Gastroesophageal sphincter (tissue), 4 donors: ENCODE data around the gene SMAD1. TPM values are rescaled to one million over a fixed set of nuclear protein-coding genes. Genes with fewer than 3 reads are reported as not detected.

Source experiments
- ATAC-seq: fragments of 150-250 bp; one replicate; pipeline ENCODE4 v1.9.1; 2016; ENCODE audit warnings: mild to moderate bottlenecking, moderate library complexity
- H3K27ac ChIP-seq, 4 donors: fragments of 200-600 bp; sonication (generic) in 3 of 4; 1 replicate in 3 of 4; 2 replicates in 1 of 4; pipeline ENCODE4 v1.5.1; 2016 to 2019
- H3K27me3 ChIP-seq: fragments of 200-600 bp; sonication (generic); one replicate; pipeline ENCODE4 v1.5.1; 2019
- H3K36me3 ChIP-seq, 2 donors: fragments of 200-600 bp; sonication (generic); one replicate each; pipeline ENCODE4 v1.5.1; 2019; ENCODE audit warnings: control low read depth in 1 of 2
- H3K4me1 ChIP-seq, 3 donors: fragments of 200-600 bp; sonication (generic); 1 replicate in 2 of 3; 2 replicates in 1 of 3; pipeline ENCODE4 v1.5.1; 2016 to 2019; ENCODE audit warnings: control low read depth in 2 of 3
- H3K4me3 ChIP-seq, 2 donors: fragments of 200-600 bp; sonication (generic); one replicate each; pipeline ENCODE4 v1.5.1; 2019; ENCODE audit warnings: mild to moderate bottlenecking in 1 of 2, moderate library complexity in 1 of 2
- H3K9me3 ChIP-seq, 3 donors: fragments of 200-600 bp; sonication (generic); one replicate each; pipeline ENCODE4 v1.5.1; 2017 to 2019; ENCODE audit warnings: control low read depth in 2 of 3
- CTCF ChIP-seq, 4 experiments: fragments of 200-600 bp in 2 of 4; fragments of 450-650 bp in 2 of 4; sonication (generic) in 1 of 4; IDR thresholded peaks; one replicate each; pipeline ENCODE4 v1.5.1; 2017 to 2019; ENCODE audit warnings: antibody characterized with exemption in 4 of 4, mild to moderate bottlenecking in 2 of 4, moderate library complexity in 2 of 4
- EP300 ChIP-seq: sonication (generic); formaldehyde crosslinking; IDR thresholded peaks from one replicate; pipeline ENCODE4 v1.6.1; 2017; ENCODE audit warnings: antibody characterized with exemption, mild to moderate bottlenecking
- POLR2A ChIP-seq, 2 donors: fragments of 450-650 bp; IDR thresholded peaks; one replicate each; pipeline ENCODE4 v1.6.1; 2017; ENCODE audit warnings: antibody characterized with exemption in 2 of 2, mild to moderate bottlenecking in 2 of 2, moderate library complexity in 1 of 2
- POLR2AphosphoS5 ChIP-seq: sonication (generic); formaldehyde crosslinking; IDR thresholded peaks from one replicate; pipeline ENCODE4 v1.6.1; 2017; ENCODE audit warnings: antibody characterized with exemption
- WGBS, 2 donors: methylation state at CpG; one replicate each; pipeline ENCODE4 v1.1.5; 2018; ENCODE audit warnings: low coverage in 1 of 2; 5-methylcytosine and 5-hydroxymethylcytosine counted together
- total RNA-seq, 4 donors: library from RNA; depleted of rRNA; stranded (reverse); fragments of >200 nt; gene quantifications; one replicate each; pipeline ENCODE4 v1.1.0, GENCODE V29; 2016

Gene SMAD1
- total RNA-seq, 4 donors from 2014 or later, result 26.3 to 37.8 (median 29.2) TPM

- Histone ChIP-seq H3K27me3 (no peaks in the 10 kb centered on the region), H3K36me3 (no peaks in the 10 kb centered on the region), H3K4me1 (peaks cover 0 to 56% (median 4%) of the 10 kb centered on the region in 3 donors), H3K9me3 (no peaks in the 10 kb centered on the region), H3K27ac (peak overlapping the region in 3 of 4 donors; percentile 14 to 39 (median 18)), H3K4me3 (no peak overlapping the region)
- no peak for ATAC-seq
- no peak for TF ChIP-seq EP300
- no peak for TF ChIP-seq POLR2A (IDR thresholded peaks at IDR 0.05)
- TF ChIP-seq POLR2AphosphoS5, result no peak
- no peak for TF ChIP-seq CTCF (IDR thresholded peaks at IDR 0.05)
- 25% methylated on average over 1 of the region's 1 CpG; no CpG with 5 or more reads in 1 of the 2 donors for WGBS, 2 donors
These were observed 43.7 kb downstream of the SMAD1 start for GRCh38 chr4:145525291-145525740.

GRCh38 chr4:145527773-145528172 is 46.1 kb downstream of the SMAD1 start:
- H3K27ac ChIP-seq, result no peak overlapping the region
- ATAC-seq, result no peak
- no peaks in the 10 kb centered on the region for H3K36me3 ChIP-seq
- H3K27me3 ChIP-seq, result no peaks in the 10 kb centered on the region
- WGBS, 2 donors, result 94 to 100% methylated on average over 9 to 10 of the region's 10 CpGs
- TF ChIP-seq POLR2A (IDR thresholded peaks at IDR 0.05), result no peak
- TF ChIP-seq EP300, result no peak
- no peak for TF ChIP-seq POLR2AphosphoS5
- TF ChIP-seq CTCF (IDR thresholded peaks at IDR 0.05), result no peak
- peaks cover 0 to 71% (median 4%) of the 10 kb centered on the region in 3 donors for H3K4me1 ChIP-seq
- no peaks in the 10 kb centered on the region for H3K9me3 ChIP-seq
- H3K4me3 ChIP-seq, result no peak overlapping the region

- Histone ChIP-seq H3K27me3 (no peaks in the 10 kb centered on the region), H3K27ac (no peak overlapping the region), H3K4me1 (peaks cover 0 to 77% (median 4%) of the 10 kb centered on the region in 3 donors), H3K4me3 (no peak overlapping the region), H3K9me3 (no peaks in the 10 kb centered on the region), H3K36me3 (no peaks in the 10 kb centered on the region)
- 93 to 98% methylated on average over 3 of the region's 3 CpGs for WGBS, 2 donors
- ATAC-seq, result no peak
- TF ChIP-seq POLR2AphosphoS5 (no peak), POLR2A (IDR thresholded peaks at IDR 0.05) (no peak), CTCF (IDR thresholded peaks at IDR 0.05) (no peak), EP300 (no peak)
These were observed 46.9 kb downstream of the SMAD1 start for GRCh38 chr4:145528601-145529000.

GRCh38 chr4:145530189-145530588 is 48.5 kb downstream of the SMAD1 start:
- no peaks in the 10 kb centered on the region for H3K36me3 ChIP-seq
- no peak for ATAC-seq
- H3K4me3 ChIP-seq, result no peak overlapping the region
- H3K27me3 ChIP-seq, result no peaks in the 10 kb centered on the region
- 64 to 74% methylated on average over 2 of the region's 2 CpGs for WGBS, 2 donors
- H3K9me3 ChIP-seq, result no peaks in the 10 kb centered on the region
- no peak for TF ChIP-seq CTCF (IDR thresholded peaks at IDR 0.05)
- TF ChIP-seq EP300, result no peak
- no peak for TF ChIP-seq POLR2AphosphoS5
- TF ChIP-seq POLR2A (IDR thresholded peaks at IDR 0.05), result no peak
- peaks cover 0 to 66% (median 2%) of the 10 kb centered on the region in 3 donors for H3K4me1 ChIP-seq
- no peak overlapping the region for H3K27ac ChIP-seq

- TF ChIP-seq EP300 (no peak), CTCF (IDR thresholded peaks at IDR 0.05) (no peak), POLR2A (IDR thresholded peaks at IDR 0.05) (no peak)
- Histone ChIP-seq H3K27me3 (no peaks in the 10 kb centered on the region), H3K27ac (no peak overlapping the region), H3K36me3 (no peaks in the 10 kb centered on the region), H3K4me3 (no peak overlapping the region), H3K9me3 (no peaks in the 10 kb centered on the region), H3K4me1 (peaks cover 0 to 62% (median 0%) of the 10 kb centered on the region in 3 donors)
- ATAC-seq, result no peak
- 85 to 94% methylated on average over 1 of the region's 1 CpG for WGBS, 2 donors
These were observed 49.0 kb downstream of the SMAD1 start for GRCh38 chr4:145530662-145531061.
